Activated naive CD4-positive, alpha-beta T cell treated with anti-CD3 and anti-CD28 coated beads, Interleukin-2, amount 50 U/mL, for 16 hours (primary cell): ENCODE measurements around the gene PRR20G.

Source experiments
- DNase-seq: peaks from one replicate; pipeline ENCODE4 v3.0.0-alpha.2; 2020

PRR20G gene

DNA sequence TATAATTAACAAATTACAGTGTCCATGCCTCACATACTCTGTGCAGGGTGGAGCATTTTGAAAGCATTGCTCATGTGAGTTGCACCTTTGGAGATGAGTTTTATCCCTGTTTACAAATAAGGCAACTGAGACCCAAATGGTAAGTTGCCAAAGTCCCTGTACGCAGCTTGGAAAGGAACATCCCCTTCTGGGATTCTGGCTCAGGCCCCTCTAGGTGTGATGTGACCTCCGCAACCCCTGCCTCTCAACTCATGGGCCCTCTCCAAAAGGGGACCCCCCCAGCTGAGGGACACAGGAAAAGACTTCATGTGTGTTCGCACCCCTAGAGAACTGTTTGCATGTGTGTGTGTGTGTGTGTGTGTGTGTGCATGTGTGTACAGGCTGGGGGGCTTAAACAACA is 25.3 kb downstream of the PRR20G start:
- no peak for DNase-seq

GRCh38 chr3:127261925-127262324 is 25.9 kb downstream of the PRR20G start:
- no peak for DNase-seq

- DNase-seq = no peak
Observed at GRCh38 chr3:127260826-127261555, 26.9 kb downstream of the PRR20G start.

DNA sequence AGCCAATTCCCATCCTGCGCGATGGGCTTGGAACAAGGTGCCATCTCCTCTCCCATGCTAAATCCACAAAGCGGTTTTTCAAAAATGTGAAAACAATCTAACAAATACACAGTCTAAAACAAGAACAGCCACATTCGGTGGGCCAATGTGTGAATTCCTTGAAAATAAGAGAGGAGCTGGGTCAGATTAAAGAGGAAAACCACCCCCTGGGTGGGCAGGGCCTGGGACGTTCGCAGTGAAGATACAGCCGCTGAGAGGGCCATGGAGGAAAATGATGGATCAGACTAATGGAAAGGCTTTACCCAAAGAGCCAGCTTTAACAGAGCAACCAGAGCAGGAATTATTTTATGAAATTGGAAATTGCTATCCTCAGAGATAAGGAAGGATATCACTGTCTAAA is 27.4 kb downstream of the PRR20G start:
- no peak for DNase-seq

GRCh38 chr3:127259882-127260281 is 28.0 kb downstream of the PRR20G start:
- no peak for DNase-seq

- DNase-seq = no peak
Observed at GRCh38 chr3:127258733-127259132, 29.1 kb downstream of the PRR20G start.

GRCh38 chr3:127257351-127257750 is 30.5 kb downstream of the PRR20G start:
- DNase-seq = no peak

DNA sequence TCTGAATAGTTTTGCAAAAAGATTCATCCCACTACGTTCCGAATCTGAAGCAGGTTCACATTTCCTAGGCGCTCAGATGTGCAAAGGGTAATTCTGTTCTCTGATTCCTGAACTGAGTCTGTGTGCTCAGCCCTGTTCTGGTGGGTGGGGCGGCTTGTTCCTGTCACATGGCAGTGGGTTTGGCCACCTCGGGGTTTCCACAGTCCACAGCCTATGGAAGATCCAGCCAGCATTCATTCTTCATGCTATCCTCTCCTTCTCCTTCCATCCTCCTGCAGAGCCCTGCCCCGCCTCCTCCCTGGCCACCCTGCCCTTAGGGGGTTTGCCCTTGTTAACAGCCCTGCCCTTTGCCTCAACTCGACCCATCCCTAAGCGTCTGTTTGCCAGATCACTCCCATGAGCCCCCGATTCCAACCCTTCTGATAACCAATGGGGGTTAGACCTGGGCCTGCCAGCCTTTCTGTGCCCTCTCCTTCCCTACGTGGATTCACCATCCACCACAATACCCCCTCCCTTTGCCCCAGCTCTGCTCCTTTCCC is 31.0 kb downstream of the PRR20G start:
- DNase-seq = no peak

- DNase-seq = no peak
Observed at GRCh38 chr3:127256138-127256537, 31.7 kb downstream of the PRR20G start.

DNA sequence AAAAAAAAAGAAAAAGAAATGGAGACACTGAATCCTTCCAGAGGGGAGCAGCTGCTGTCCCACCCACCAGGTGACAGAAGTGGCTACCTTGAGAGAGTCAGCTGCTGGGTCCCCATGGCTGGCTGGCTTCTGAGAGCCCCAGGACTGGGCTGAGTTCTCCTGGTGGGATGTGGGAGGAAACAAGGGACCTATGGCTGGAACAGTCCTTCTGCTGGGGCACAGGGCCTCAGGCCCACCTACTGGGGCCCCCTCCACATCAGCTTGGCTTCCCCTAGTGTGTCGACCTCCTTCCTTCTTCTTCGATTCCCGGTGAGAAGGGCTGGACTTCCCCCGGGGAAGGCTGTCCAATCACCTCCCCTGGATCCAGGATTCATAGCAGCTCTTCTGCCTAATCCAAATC is 32.3 kb downstream of the PRR20G start:
- no peak for DNase-seq

DNA sequence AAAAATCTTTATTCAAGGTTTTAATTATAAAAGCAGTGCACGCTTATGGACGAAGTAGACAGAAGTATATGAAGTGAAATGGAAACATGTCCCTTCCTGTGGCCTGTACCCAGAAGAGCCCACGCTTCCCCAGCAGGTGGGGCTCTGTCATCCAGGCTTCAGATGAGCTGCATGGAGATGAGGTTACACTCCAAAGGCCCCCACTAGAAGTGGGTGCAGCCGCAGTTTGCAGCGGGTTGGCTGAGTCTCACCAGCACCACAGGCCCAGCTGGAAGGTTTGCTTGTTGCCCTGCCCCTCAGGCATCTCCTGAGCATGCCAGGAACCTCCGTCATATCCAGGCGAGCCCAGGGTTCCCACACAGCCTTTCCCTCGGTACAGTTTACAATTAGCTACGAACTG is 33.1 kb downstream of the PRR20G start:
- no peak for DNase-seq

DNA sequence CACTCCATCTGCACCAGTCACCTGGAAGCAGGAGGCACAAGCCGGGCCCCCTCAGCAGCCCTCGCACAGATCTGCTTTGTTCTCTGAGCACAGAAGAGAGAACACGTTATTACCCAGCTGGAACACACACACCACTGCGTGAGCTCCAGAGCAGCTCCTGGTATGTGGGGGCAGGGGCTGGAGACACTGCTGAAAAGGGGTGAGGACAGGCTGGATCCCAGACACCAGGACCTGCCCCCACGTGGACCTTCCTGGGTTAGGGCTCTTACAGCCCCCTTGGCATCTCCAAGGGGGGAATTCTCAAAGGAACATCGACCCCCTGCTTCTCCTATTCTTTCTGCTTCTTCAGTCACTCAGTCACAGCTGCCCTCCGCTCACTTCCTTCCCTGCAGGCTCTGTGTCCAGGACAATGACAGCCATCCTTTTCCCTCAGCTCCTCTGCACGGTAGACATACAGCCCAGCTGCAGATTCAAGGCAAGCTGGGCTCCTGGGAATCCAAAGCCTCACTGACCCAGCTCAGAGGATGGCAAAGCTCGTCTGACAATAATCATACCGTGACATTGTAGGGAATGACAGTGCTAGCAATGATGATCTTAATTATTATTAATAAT is 33.7 kb downstream of the PRR20G start:
- no peak for DNase-seq

DNA sequence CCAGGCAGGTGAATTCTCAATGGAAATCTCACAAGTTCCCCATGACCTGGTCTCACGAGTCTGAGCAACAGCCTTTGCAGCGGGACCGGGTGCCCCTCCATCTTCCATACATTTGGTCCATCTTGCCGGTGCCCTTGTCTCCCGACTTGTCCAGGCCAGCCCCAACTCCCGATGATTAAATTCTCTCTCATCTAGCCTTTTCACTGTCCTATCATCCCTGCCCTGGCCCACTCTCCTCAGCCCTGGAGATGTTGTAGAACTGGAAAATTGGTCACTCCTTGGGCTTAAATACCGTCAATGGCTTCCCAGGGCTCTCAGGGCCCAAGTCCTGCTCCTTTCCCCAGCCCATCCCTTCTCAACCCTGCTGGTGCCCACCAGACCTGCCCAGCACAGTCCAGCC is 34.4 kb downstream of the PRR20G start:
- DNase-seq = no peak

DNA sequence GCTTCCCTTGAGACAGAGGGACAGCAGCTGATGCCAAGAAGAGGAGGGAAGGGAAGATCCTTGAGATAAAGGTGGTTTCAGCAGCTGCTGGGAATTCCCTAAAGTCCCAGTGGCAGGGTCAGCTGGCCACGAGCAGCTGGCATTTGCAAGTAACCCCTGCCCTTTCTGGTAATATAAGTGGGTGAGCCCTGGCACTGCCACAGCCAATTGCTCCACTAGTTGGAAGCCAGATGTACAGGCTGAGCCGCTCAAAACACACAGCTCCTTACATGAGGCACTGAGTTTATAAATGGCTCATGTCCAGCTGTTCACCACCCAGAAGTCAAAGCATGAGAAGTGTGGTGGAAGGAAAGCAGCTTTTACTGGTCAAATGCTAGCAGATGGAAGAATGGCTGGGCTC is 35.4 kb downstream of the PRR20G start:
- no peak for DNase-seq

DNA sequence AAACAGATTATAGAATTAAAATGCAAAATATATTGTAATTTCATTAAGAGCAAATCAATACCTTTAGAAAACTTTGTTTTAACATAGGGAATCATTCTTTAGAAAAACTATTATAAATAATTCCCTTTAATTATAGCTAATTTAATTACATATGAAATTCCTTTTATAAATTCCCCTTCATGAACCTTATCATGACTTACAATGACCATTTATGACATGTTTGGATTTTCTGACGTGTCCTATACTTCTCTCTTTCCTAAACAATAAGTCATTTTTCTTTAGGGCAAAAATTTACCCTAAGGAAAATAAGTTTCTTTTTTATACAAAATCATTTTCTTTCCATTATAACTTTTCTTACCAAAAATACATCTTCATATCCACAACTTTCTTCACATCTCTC is 37.8 kb downstream of the PRR20G start:
- DNase-seq = no peak

- DNase-seq = no peak
Observed at GRCh38 chr3:127247292-127247691, 40.6 kb downstream of the PRR20G start.

GRCh38 chr3:127238602-127239001 is 49.2 kb downstream of the PRR20G start:
- DNase-seq = no peak

DNA sequence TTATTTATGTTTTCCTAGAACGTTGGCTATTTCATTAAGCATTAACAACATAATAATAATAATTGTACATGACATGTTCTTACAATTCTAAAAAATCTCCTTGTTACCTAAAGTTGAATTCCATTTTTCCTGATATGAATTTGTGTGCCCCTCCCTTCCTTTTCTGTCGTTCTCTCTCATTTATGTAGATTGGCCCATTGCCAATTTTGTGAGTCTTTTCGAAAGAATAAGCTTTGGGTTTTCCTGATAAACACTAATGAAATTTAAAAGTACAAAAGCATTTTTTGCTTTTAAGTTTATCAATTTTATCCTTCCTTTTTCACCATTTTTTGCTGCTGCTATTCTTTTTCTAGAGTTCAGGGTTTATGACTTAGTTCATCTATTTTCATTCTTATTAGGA is 50.0 kb downstream of the PRR20G start:
- no peak for DNase-seq

DNA sequence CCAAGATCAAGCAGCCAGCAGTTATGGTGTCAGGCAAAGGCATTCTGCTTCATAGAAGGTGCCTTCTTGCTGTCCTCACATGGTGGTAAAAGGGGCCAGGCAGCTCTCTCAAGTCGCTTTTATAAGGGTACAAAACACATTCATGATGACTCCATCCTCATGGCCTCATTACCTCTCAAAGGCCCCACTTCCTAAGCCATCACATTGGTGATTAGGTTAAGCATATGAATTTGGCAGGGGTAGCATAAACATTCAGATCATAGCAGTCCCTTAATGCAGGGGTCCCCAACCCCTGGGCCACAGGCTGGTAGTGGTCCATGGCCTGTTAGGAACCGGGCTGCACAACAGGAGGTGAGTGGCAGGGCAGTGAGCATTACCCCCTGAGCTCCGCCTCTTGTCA is 52.1 kb downstream of the PRR20G start:
- DNase-seq = no peak

DNA sequence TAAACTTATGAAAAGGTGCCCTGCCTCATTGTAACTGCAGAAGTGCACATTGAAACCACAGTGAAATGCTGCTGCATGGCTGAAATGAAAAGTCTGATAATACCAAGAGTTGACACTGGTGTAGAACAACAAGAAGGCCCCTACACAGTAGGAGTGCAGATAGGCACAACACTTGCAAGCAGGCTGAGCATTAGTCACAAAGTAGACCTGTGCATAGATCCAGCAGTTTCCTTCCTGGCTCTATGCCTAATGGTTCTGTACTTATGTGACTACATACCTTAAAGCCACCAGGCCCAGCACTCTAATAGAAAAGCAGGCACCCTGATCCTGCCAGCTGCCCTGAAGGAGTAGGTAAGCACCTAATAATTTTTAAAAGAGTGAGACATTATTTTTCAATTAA is 53.1 kb downstream of the PRR20G start:
- no peak for DNase-seq
